KMS-11 (cell line): Measurements from ENCODE around the gene SCML1.

Source experiments
- H2AFZ ChIP-seq: fragments of 200-600 bp; sonication (generic); 2 replicates; pipeline ENCODE4 v1.6.1; 2016; ENCODE audit warnings: antibody characterized with exemption, mixed run types, low read depth
- H3K27ac ChIP-seq: fragments of 200-600 bp; sonication (generic); 2 replicates; pipeline ENCODE4 v1.6.1; 2016; ENCODE audit warnings: mild to moderate bottlenecking, mixed run types
- H3K27me3 ChIP-seq: fragments of 200-600 bp; sonication (generic); 2 replicates; pipeline ENCODE4 v1.6.1; 2017; ENCODE audit warnings: mild to moderate bottlenecking, low read depth, mixed run types, moderate library complexity; ENCODE audit not compliant: insufficient read depth
- H3K36me3 ChIP-seq: fragments of 200-600 bp; sonication (generic); 2 replicates; pipeline ENCODE4 v1.6.1; 2017; ENCODE audit warnings: mild to moderate bottlenecking, mixed run types; ENCODE audit not compliant: insufficient read depth
- H3K4me1 ChIP-seq: fragments of 200-600 bp; sonication (generic); 2 replicates; pipeline ENCODE4 v1.6.1; 2016; ENCODE audit warnings: mild to moderate bottlenecking, low read depth, mixed run types; ENCODE audit not compliant: poor library complexity, severe bottlenecking
- H3K4me2 ChIP-seq: fragments of 200-600 bp; sonication (generic); 2 replicates; pipeline ENCODE4 v1.7.0; 2016; ENCODE audit warnings: mild to moderate bottlenecking, mixed run types
- H3K4me3 ChIP-seq: fragments of 200-600 bp; sonication (generic); IDR thresholded peaks from 2 replicates; pipeline ENCODE4 v1.6.1; 2017; ENCODE audit warnings: low read depth, low read length, mixed read lengths; ENCODE audit not compliant: insufficient read depth
- H3K79me2 ChIP-seq: fragments of 200-600 bp; sonication (generic); 2 replicates; pipeline ENCODE4 v1.6.1; 2016; ENCODE audit warnings: low read depth, mixed run types; ENCODE audit not compliant: insufficient read depth
- H3K9ac ChIP-seq: fragments of 200-600 bp; sonication (generic); 2 replicates; pipeline ENCODE4 v1.6.1; 2016; ENCODE audit warnings: mild to moderate bottlenecking, mixed run types
- H4K20me1 ChIP-seq: fragments of 200-600 bp; sonication (generic); 2 replicates; pipeline ENCODE4 v1.6.1; 2016; ENCODE audit warnings: mild to moderate bottlenecking, mixed run types; ENCODE audit not compliant: insufficient read depth
- CTCF ChIP-seq: fragments of 200-600 bp; sonication (generic); conservative IDR thresholded peaks from 2 replicates; pipeline ENCODE4 v1.6.1; 2017; ENCODE audit warnings: low read depth, mild to moderate bottlenecking, antibody characterized with exemption, low read length, moderate library complexity, mixed read lengths

SCML1 gene

GRCh38 chrX:17719711-17720110 is 17.6 kb upstream of the SCML1 start:
- Histone ChIP-seq H4K20me1 (no peaks in the 10 kb centered on the region), H3K4me1 (no peaks in the 10 kb centered on the region), H3K36me3 (no peaks in the 10 kb centered on the region), H3K79me2 (no peaks in the 10 kb centered on the region), H3K27ac (no peak overlapping the region), H2AFZ (no peak overlapping the region), H3K4me3 (no peak overlapping the region), H3K27me3 (no peaks in the 10 kb centered on the region), H3K4me2 (no peak overlapping the region), H3K9ac (no peak overlapping the region)
- no peak for TF ChIP-seq CTCF

GRCh38 chrX:17721715-17722114 is 15.6 kb upstream of the SCML1 start:
- H4K20me1 ChIP-seq: no peaks in the 10 kb centered on the region
- no peaks in the 10 kb centered on the region for H3K27me3 ChIP-seq
- TF ChIP-seq CTCF: no peak
- H3K4me1 ChIP-seq: no peaks in the 10 kb centered on the region
- H3K27ac ChIP-seq: no peak overlapping the region
- no peaks in the 10 kb centered on the region for H3K79me2 ChIP-seq
- H3K4me3 ChIP-seq: no peak overlapping the region
- no peak overlapping the region for H3K4me2 ChIP-seq
- H3K9ac ChIP-seq: no peak overlapping the region
- no peaks in the 10 kb centered on the region for H3K36me3 ChIP-seq
- H2AFZ ChIP-seq: no peak overlapping the region

GRCh38 chrX:17725181-17725580 is 12.1 kb upstream of the SCML1 start:
- H3K27me3 ChIP-seq: no peaks in the 10 kb centered on the region
- no peaks in the 10 kb centered on the region for H3K4me1 ChIP-seq
- no peak overlapping the region for H3K4me3 ChIP-seq
- no peaks in the 10 kb centered on the region for H3K79me2 ChIP-seq
- H3K36me3 ChIP-seq: no peaks in the 10 kb centered on the region
- H3K9ac ChIP-seq: no peak overlapping the region
- no peak overlapping the region for H3K27ac ChIP-seq
- H4K20me1 ChIP-seq: no peaks in the 10 kb centered on the region
- no peak for TF ChIP-seq CTCF
- no peak overlapping the region for H2AFZ ChIP-seq
- H3K4me2 ChIP-seq: no peak overlapping the region

GRCh38 chrX:17732138-17732783 is 5.0 kb upstream of the SCML1 start:
- no peaks in the 10 kb centered on the region for H3K4me1 ChIP-seq
- no peak overlapping the region for H3K9ac ChIP-seq
- TF ChIP-seq CTCF: no peak
- no peak overlapping the region for H3K4me2 ChIP-seq
- H3K79me2 ChIP-seq: no peaks in the 10 kb centered on the region
- H4K20me1 ChIP-seq: no peaks in the 10 kb centered on the region
- no peak overlapping the region for H2AFZ ChIP-seq
- no peak overlapping the region for H3K4me3 ChIP-seq
- H3K27me3 ChIP-seq: no peaks in the 10 kb centered on the region
- H3K36me3 ChIP-seq: no peaks in the 10 kb centered on the region
- no peak overlapping the region for H3K27ac ChIP-seq
